ENCODE measurements around the gene TEX48. TPM values are rescaled to one million over a fixed set of nuclear protein-coding genes. Genes with fewer than 3 reads are reported as not detected.

Gene TEX48
- total RNA-seq, 4 donors from 2014 or later = not detected

GRCh38 chr9:114680259-114681001, 1.6 kb downstream of the TEX48 start:
- no peak for TF ChIP-seq POLR2A (IDR thresholded peaks at IDR 0.05)
- WGBS, 2 donors = 67 to 68% methylated on average over 8 of the region's 8 CpGs
- intact Hi-C loops (cut with DNase I; ENCODE audit: low total_unique reads) = loop anchor here (10.0 kb wide), 1 partner anchor 334 kb away; no protein-coding TSS in a partner anchor

GRCh38 chr9:114678795-114679194, 3.2 kb downstream of the TEX48 start:
- no peak for TF ChIP-seq CTCF (IDR thresholded peaks at IDR 0.05)
- TF ChIP-seq POLR2A (IDR thresholded peaks at IDR 0.05) = no peak
- H3K4me3 ChIP-seq (ENCODE audit: low read depth, poor library complexity, severe bottlenecking) = no peak overlapping the region
- no peak for DNase-seq (ENCODE audit: low spot score in 2 of 2)
- intact Hi-C loops (cut with DNase I; ENCODE audit: low total_unique reads) = no loop called here

More at GRCh38 chr9:114680259-114681001, 1.6 kb downstream of the TEX48 start:
- no peak for DNase-seq (ENCODE audit: low spot score in 2 of 2)
- H3K4me3 ChIP-seq (ENCODE audit: low read depth, poor library complexity, severe bottlenecking) = no peak overlapping the region

GRCh38 chr9:114678130-114678529, 3.9 kb downstream of the TEX48 start:
- DNase-seq (ENCODE audit: low spot score in 2 of 2) = no peak
- H3K4me3 ChIP-seq (ENCODE audit: low read depth, poor library complexity, severe bottlenecking) = no peak overlapping the region
- 74 to 79% methylated on average over 3 of the region's 3 CpGs for WGBS, 2 donors
- TF ChIP-seq CTCF (IDR thresholded peaks at IDR 0.05) = no peak
- no peak for TF ChIP-seq POLR2A (IDR thresholded peaks at IDR 0.05)
- intact Hi-C loops (cut with DNase I; ENCODE audit: low total_unique reads) = no loop called here

- DNase-seq (ENCODE audit: low spot score in 2 of 2) = no peak
- intact Hi-C loops (cut with DNase I; ENCODE audit: low total_unique reads) = no loop called here
- WGBS, 2 donors = 32 to 42% methylated on average over 3 of the region's 3 CpGs
- no peak overlapping the region for H3K4me3 ChIP-seq (ENCODE audit: low read depth, poor library complexity, severe bottlenecking)
- TF ChIP-seq POLR2A (IDR thresholded peaks at IDR 0.05) (no peak), CTCF (IDR thresholded peaks at IDR 0.05) (no peak)
Observed at GRCh38 chr9:114677418-114677817, 4.6 kb downstream of the TEX48 start.

GRCh38 chr9:114676901-114677300, 5.1 kb downstream of the TEX48 start:
- TF ChIP-seq POLR2A (IDR thresholded peaks at IDR 0.05) = no peak
- no peak for TF ChIP-seq CTCF (IDR thresholded peaks at IDR 0.05)
- 87 to 88% methylated on average over 4 of the region's 4 CpGs for WGBS, 2 donors
- intact Hi-C loops (cut with DNase I; ENCODE audit: low total_unique reads) = no loop called here
- DNase-seq (ENCODE audit: low spot score in 2 of 2) = no peak
- H3K4me3 ChIP-seq (ENCODE audit: low read depth, poor library complexity, severe bottlenecking) = no peak overlapping the region

- H3K4me3 ChIP-seq (ENCODE audit: low read depth, poor library complexity, severe bottlenecking) = no peak overlapping the region
- TF ChIP-seq POLR2A (IDR thresholded peaks at IDR 0.05) = no peak
- no peak for TF ChIP-seq CTCF (IDR thresholded peaks at IDR 0.05)
- 76 to 80% methylated on average over 3 of the region's 3 CpGs for WGBS, 2 donors
- intact Hi-C loops (cut with DNase I; ENCODE audit: low total_unique reads) = no loop called here
- DNase-seq (ENCODE audit: low spot score in 2 of 2) = no peak
Observed at GRCh38 chr9:114674798-114675540, 7.0 kb downstream of the TEX48 start.

Data from lower leg skin (tissue), 4 donors.